ENCODE data around the gene MELK. TPM values are rescaled to one million over a fixed set of nuclear protein-coding genes. Genes with fewer than 3 reads are reported as not detected.

Gene MELK
- total RNA-seq, 1 donor from 2014 or later, result 59.2 TPM

DNA sequence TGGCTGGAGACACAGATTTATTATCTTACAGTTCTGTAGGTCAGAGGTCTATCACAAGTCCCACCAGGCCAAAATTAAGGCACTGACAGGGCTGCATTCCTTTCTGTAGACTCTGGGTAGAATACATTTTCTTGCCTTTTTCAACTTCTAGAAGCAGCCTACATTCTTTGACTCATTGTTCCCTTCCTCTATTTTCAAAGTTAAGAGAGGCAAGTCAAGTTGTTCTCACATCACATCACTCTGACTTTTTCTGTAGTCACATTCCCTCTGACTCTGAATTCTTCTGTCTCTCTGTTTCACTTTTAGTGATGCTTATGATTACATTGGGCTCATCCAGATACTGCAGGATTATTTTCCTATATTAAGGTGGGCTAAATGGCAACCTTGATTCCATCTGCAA is 119.0 kb downstream of the MELK start:
- H3K4me1 Mint-ChIP-seq, result no peaks in the 10 kb centered on the region
- no peaks in the 10 kb centered on the region for H3K36me3 Mint-ChIP-seq (ENCODE audit: low read depth)

DNA sequence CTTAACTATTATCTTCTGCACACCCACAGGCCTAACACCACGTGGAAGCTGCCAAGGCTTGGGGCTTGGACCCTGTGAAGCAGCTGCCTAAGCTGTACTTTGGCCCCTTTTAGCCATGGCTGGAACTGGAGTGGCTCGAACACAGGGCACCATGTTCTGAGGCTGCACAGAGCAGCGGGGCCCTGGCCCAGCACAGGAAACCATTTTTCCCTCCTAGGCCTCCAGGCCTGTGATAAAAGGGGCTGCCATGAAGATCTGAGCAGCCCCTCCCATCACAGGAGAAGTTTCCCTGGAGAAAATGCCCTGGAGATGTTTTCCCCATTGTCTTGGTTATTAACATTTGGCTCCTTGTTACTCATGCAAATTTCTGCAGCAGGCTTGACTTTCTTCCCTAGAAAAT is 126.3 kb downstream of the MELK start:
- Mint-ChIP-seq H3K36me3 (ENCODE audit: low read depth) (peaks cover 4% of the 10 kb centered on the region), H3K27me3 (ENCODE audit: low read depth) (peaks cover 37% of the 10 kb centered on the region), H3K27ac (ENCODE audit: unreplicated experiment) (no peak overlapping the region), H3K4me3 (no peak overlapping the region), H3K9me3 (peaks cover 23% of the 10 kb centered on the region), H3K4me1 (no peaks in the 10 kb centered on the region)
- DNase-seq (ENCODE audit: low read depth, low spot score), result no peak
- TF ChIP-seq, protein P1, sequence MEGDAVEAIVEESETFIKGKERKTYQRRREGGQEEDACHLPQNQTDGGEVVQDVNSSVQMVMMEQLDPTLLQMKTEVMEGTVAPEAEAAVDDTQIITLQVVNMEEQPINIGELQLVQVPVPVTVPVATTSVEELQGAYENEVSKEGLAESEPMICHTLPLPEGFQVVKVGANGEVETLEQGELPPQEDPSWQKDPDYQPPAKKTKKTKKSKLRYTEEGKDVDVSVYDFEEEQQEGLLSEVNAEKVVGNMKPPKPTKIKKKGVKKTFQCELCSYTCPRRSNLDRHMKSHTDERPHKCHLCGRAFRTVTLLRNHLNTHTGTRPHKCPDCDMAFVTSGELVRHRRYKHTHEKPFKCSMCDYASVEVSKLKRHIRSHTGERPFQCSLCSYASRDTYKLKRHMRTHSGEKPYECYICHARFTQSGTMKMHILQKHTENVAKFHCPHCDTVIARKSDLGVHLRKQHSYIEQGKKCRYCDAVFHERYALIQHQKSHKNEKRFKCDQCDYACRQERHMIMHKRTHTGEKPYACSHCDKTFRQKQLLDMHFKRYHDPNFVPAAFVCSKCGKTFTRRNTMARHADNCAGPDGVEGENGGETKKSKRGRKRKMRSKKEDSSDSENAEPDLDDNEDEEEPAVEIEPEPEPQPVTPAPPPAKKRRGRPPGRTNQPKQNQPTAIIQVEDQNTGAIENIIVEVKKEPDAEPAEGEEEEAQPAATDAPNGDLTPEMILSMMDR (conservative IDR thresholded peaks at IDR 0.05), result no peak

More for the DNA sequence above, 119.0 kb downstream of the MELK start:
- H3K4me3 Mint-ChIP-seq, result no peak overlapping the region
- DNase-seq (ENCODE audit: low read depth, low spot score), result no peak
- TF ChIP-seq, protein P1 (conservative IDR thresholded peaks at IDR 0.05), result no peak
- peaks cover 5% of the 10 kb centered on the region for H3K9me3 Mint-ChIP-seq
- H3K27me3 Mint-ChIP-seq (ENCODE audit: low read depth), result peaks cover 7% of the 10 kb centered on the region
- H3K27ac Mint-ChIP-seq (ENCODE audit: unreplicated experiment), result no peak overlapping the region

DNA sequence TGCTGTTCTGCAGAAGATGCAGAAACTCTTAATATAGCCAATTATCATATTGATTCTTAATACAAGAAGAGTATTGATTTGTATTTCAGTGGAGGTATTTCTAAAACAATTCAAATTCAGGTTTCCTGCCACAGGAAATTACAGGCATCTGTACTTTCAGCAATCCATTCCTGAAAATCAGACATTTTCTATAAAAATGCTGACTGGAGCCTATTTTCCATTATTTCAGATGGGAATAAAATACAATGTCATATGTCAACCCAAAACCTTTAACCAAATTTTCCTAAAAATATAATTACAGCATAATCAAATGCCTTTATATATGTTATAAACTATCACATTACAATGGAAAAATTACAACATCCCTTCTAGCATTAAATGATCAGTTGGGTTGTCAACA is 131.5 kb downstream of the MELK start:
- H3K27me3 Mint-ChIP-seq (ENCODE audit: low read depth), result peaks cover 40% of the 10 kb centered on the region
- peaks cover 4% of the 10 kb centered on the region for H3K36me3 Mint-ChIP-seq (ENCODE audit: low read depth)
- peaks cover 14% of the 10 kb centered on the region for H3K9me3 Mint-ChIP-seq
- TF ChIP-seq, protein P1 (conservative IDR thresholded peaks at IDR 0.05), result no peak
- H3K27ac Mint-ChIP-seq (ENCODE audit: unreplicated experiment), result no peak overlapping the region
- no peak for DNase-seq (ENCODE audit: low read depth, low spot score)
- H3K4me1 Mint-ChIP-seq, result no peaks in the 10 kb centered on the region
- H3K4me3 Mint-ChIP-seq, result no peak overlapping the region

DNA sequence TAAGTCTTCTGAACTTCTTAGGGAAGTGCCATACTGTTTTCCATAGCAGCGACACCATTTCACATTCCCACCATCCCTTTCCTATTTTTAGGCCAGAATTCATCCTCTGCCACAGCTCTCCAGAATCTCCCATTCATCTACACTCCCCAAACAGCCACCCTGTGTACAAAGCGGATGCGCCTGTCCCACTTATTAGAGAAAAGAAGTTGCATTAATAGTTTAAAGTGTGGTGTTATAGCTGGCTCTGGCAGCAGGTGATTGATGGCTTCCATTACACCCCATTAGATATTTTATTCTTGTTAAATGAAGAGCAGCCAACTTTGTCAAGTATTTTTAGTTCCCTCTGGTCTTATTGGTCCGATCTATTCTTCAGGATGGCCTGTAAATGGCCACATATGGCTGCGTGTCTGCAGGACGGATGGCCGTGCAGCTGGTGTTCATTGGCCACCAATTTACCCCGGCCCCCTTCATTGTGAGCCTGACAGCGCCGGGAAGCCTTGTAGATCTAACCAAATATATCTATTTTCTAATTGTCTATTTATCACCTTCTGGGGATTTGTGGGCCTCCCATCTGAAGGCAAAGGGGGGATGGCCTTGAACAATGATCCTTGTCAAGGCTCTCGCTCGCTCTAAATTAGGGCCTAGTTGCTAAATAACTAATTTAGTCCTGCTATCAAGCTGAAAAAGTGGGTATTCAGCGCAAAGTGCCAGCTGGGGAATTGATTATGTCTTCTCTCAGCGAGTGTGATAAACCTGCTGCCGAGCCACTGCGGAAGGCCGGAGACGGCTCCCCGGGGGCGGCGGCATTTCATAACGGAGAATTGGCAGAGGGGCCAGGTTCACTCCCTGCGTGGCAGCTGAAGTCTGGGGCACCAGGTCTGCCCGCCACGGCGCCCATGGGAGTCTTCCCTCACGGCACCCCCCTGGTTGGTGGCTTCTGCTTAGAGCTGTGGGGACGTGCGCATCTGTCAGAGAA is 141.1 kb downstream of the MELK start:
- Mint-ChIP-seq H3K27me3 (ENCODE audit: low read depth) (peaks cover 20% of the 10 kb centered on the region), H3K36me3 (ENCODE audit: low read depth) (no peaks in the 10 kb centered on the region), H3K4me1 (no peaks in the 10 kb centered on the region), H3K9me3 (no peaks in the 10 kb centered on the region), H3K27ac (ENCODE audit: unreplicated experiment) (no peak overlapping the region), H3K4me3 (no peak overlapping the region)
- TF ChIP-seq, protein P1 (conservative IDR thresholded peaks at IDR 0.05), result no peak
- DNase-seq (ENCODE audit: low read depth, low spot score), result no peak

DNA sequence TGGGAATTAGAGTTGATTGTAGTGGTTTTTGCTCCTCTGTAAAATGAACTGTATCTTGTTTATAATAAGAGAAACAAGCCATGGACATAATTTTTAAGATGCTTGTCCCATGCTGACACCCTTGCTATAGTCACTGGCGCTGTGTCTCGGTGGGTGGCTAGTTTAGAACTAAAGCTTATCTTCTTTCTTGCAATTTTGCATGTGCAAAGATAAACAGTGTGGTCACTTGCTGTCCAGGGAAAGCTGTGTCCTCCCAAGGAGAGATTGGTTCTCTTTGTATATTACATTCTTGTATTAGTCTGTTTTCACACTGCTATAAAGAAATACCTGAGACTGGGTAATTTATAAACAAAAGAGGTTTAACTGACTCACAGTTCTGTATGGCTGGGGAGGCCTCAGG is 143.8 kb downstream of the MELK start:
- H3K9me3 Mint-ChIP-seq, result no peaks in the 10 kb centered on the region

More for the DNA sequence above, 143.8 kb downstream of the MELK start:
- Mint-ChIP-seq H3K4me1 (no peaks in the 10 kb centered on the region), H3K27ac (ENCODE audit: unreplicated experiment) (no peak overlapping the region), H3K27me3 (ENCODE audit: low read depth) (peaks cover 20% of the 10 kb centered on the region), H3K36me3 (ENCODE audit: low read depth) (no peaks in the 10 kb centered on the region), H3K4me3 (no peak overlapping the region)
- TF ChIP-seq, protein P1 (conservative IDR thresholded peaks at IDR 0.05), result no peak
- DNase-seq (ENCODE audit: low read depth, low spot score), result no peak
